Measurements from ENCODE around the gene FOCAD.

The FOCAD gene

GRCh38 chr9:20640331-20641187, 43.5 kb upstream of the FOCAD start:
- Histone ChIP-seq H3K36me3 (replicated peaks in 1 of 2; ENCODE audit: control insufficient read depth in 2 of 2, insufficient read depth in 2 of 2, low read length in 2 of 2) (no peaks in the 10 kb centered on the region), H2BK120ac (ENCODE audit: low read depth, low read length) (no peak overlapping the region), H3K27ac (replicated peaks; ENCODE audit: low read length) (no peak overlapping the region), H2BK15ac (ENCODE audit: low read length) (no peak overlapping the region), H3K23ac (ENCODE audit: low read depth, low read length, poor library complexity) (no peak overlapping the region), H3K79me1 (ENCODE audit: low read depth, low read length) (no peaks in the 10 kb centered on the region), H3K9ac (ENCODE audit: low read depth, low read length, poor library complexity) (no peak overlapping the region), H3K4me3 (ENCODE audit: low read length in 2 of 2) (no peak overlapping the region), H2AK5ac (ENCODE audit: low read depth, low read length) (no peak overlapping the region), H3K9me3 (replicated peaks in 1 of 2; ENCODE audit: control insufficient read depth in 2 of 2, insufficient read depth in 1 of 2, low read depth in 1 of 2, low read length in 2 of 2) (no peaks in the 10 kb centered on the region), H3K4me2 (ENCODE audit: insufficient read depth, low read length, poor library complexity, severe bottlenecking) (no peak overlapping the region), H3K4me1 (ENCODE audit: control insufficient read depth in 2 of 2, insufficient read depth in 1 of 2, low read depth in 1 of 2, low read length in 2 of 2) (peaks cover 0 to 7% of the 10 kb centered on the region in 2 donors), H3K4ac (ENCODE audit: low read length) (no peak overlapping the region), H2AFZ (ENCODE audit: low read length) (peak overlapping the region; percentile 33), H3K18ac (ENCODE audit: low read length) (no peak overlapping the region), H3K27me3 (ENCODE audit: control insufficient read depth in 3 of 3, insufficient read depth in 3 of 3, low read depth in 1 of 3, low read length in 3 of 3) (no peaks in the 10 kb centered on the region), H4K8ac (ENCODE audit: low read depth, low read length) (no peak overlapping the region), H2BK5ac (ENCODE audit: low read length) (no peak overlapping the region), H2BK12ac (ENCODE audit: low read length) (no peak overlapping the region), H4K91ac (ENCODE audit: low read depth, low read length, poor library complexity) (no peak overlapping the region), H3K14ac (ENCODE audit: low read length) (no peak overlapping the region)
- WGBS, 2 donors (ENCODE audit: extremely low coverage in 2 of 2, insufficient read length in 2 of 2, insufficient replicate concordance in 1 of 2), result no CpG with 5 or more reads among the region's 7 CpGs
- no peak for DNase-seq (ENCODE audit: low spot score)

GRCh38 chr9:20642045-20642444, 42.0 kb upstream of the FOCAD start:
- Histone ChIP-seq H3K9me3 (replicated peaks in 1 of 2; ENCODE audit: control insufficient read depth in 2 of 2, insufficient read depth in 1 of 2, low read depth in 1 of 2, low read length in 2 of 2) (no peaks in the 10 kb centered on the region), H3K9ac (ENCODE audit: low read depth, low read length, poor library complexity) (no peak overlapping the region), H2BK5ac (ENCODE audit: low read length) (no peak overlapping the region), H3K18ac (ENCODE audit: low read length) (no peak overlapping the region), H3K79me1 (ENCODE audit: low read depth, low read length) (no peaks in the 10 kb centered on the region), H2BK15ac (ENCODE audit: low read length) (no peak overlapping the region), H3K23ac (ENCODE audit: low read depth, low read length, poor library complexity) (no peak overlapping the region), H3K4me1 (ENCODE audit: control insufficient read depth in 2 of 2, insufficient read depth in 1 of 2, low read depth in 1 of 2, low read length in 2 of 2) (peaks cover 0 to 8% of the 10 kb centered on the region in 2 donors), H3K4me3 (ENCODE audit: low read length in 2 of 2) (no peak overlapping the region), H4K8ac (ENCODE audit: low read depth, low read length) (no peak overlapping the region), H4K91ac (ENCODE audit: low read depth, low read length, poor library complexity) (no peak overlapping the region), H2BK12ac (ENCODE audit: low read length) (no peak overlapping the region), H3K4me2 (ENCODE audit: insufficient read depth, low read length, poor library complexity, severe bottlenecking) (no peak overlapping the region), H3K27me3 (ENCODE audit: control insufficient read depth in 3 of 3, insufficient read depth in 3 of 3, low read depth in 1 of 3, low read length in 3 of 3) (no peaks in the 10 kb centered on the region), H3K14ac (ENCODE audit: low read length) (no peak overlapping the region), H3K36me3 (replicated peaks in 1 of 2; ENCODE audit: control insufficient read depth in 2 of 2, insufficient read depth in 2 of 2, low read length in 2 of 2) (no peaks in the 10 kb centered on the region), H3K4ac (ENCODE audit: low read length) (no peak overlapping the region), H2AK5ac (ENCODE audit: low read depth, low read length) (no peak overlapping the region), H2BK120ac (ENCODE audit: low read depth, low read length) (no peak overlapping the region), H2AFZ (ENCODE audit: low read length) (peak overlapping the region; percentile 31), H3K27ac (replicated peaks; ENCODE audit: low read length) (no peak overlapping the region)
- WGBS, 2 donors (ENCODE audit: extremely low coverage in 2 of 2, insufficient read length in 2 of 2, insufficient replicate concordance in 1 of 2), result no CpG with 5 or more reads among the region's 1 CpG
- no peak for DNase-seq (ENCODE audit: low spot score)

- Histone ChIP-seq H4K8ac (ENCODE audit: low read depth, low read length) (no peak overlapping the region), H3K9me3 (replicated peaks in 1 of 2; ENCODE audit: control insufficient read depth in 2 of 2, insufficient read depth in 1 of 2, low read depth in 1 of 2, low read length in 2 of 2) (no peaks in the 10 kb centered on the region), H3K14ac (ENCODE audit: low read length) (no peak overlapping the region), H2BK15ac (ENCODE audit: low read length) (no peak overlapping the region), H2BK5ac (ENCODE audit: low read length) (no peak overlapping the region), H3K36me3 (replicated peaks in 1 of 2; ENCODE audit: control insufficient read depth in 2 of 2, insufficient read depth in 2 of 2, low read length in 2 of 2) (no peaks in the 10 kb centered on the region), H2BK120ac (ENCODE audit: low read depth, low read length) (no peak overlapping the region), H2BK12ac (ENCODE audit: low read length) (no peak overlapping the region), H3K27ac (replicated peaks; ENCODE audit: low read length) (no peak overlapping the region), H3K18ac (ENCODE audit: low read length) (no peak overlapping the region), H3K79me1 (ENCODE audit: low read depth, low read length) (no peaks in the 10 kb centered on the region), H3K23ac (ENCODE audit: low read depth, low read length, poor library complexity) (no peak overlapping the region), H3K4ac (ENCODE audit: low read length) (no peak overlapping the region), H3K27me3 (ENCODE audit: control insufficient read depth in 3 of 3, insufficient read depth in 3 of 3, low read depth in 1 of 3, low read length in 3 of 3) (no peaks in the 10 kb centered on the region), H2AFZ (ENCODE audit: low read length) (no peak overlapping the region), H3K4me3 (ENCODE audit: low read length in 2 of 2) (no peak overlapping the region), H3K4me2 (ENCODE audit: insufficient read depth, low read length, poor library complexity, severe bottlenecking) (no peak overlapping the region), H2AK5ac (ENCODE audit: low read depth, low read length) (no peak overlapping the region), H3K4me1 (ENCODE audit: control insufficient read depth in 2 of 2, insufficient read depth in 1 of 2, low read depth in 1 of 2, low read length in 2 of 2) (peaks cover 0 to 6% of the 10 kb centered on the region in 2 donors), H3K9ac (ENCODE audit: low read depth, low read length, poor library complexity) (no peak overlapping the region), H4K91ac (ENCODE audit: low read depth, low read length, poor library complexity) (no peak overlapping the region)
- no CpG with 5 or more reads among the region's 3 CpGs for WGBS, 2 donors (ENCODE audit: extremely low coverage in 2 of 2, insufficient read length in 2 of 2, insufficient replicate concordance in 1 of 2)
- DNase-seq (ENCODE audit: low spot score), result no peak
Measured at GRCh38 chr9:20643660-20644059, 40.4 kb upstream of the FOCAD start.

GRCh38 chr9:20646656-20647055, 37.4 kb upstream of the FOCAD start:
- no peak overlapping the region for H2BK5ac ChIP-seq (ENCODE audit: low read length)
- H3K4me3 ChIP-seq (ENCODE audit: low read length in 2 of 2), result no peak overlapping the region
- no peak overlapping the region for H3K18ac ChIP-seq (ENCODE audit: low read length)
- H2AK5ac ChIP-seq (ENCODE audit: low read depth, low read length), result no peak overlapping the region
- DNase-seq (ENCODE audit: low spot score), result no peak
- H4K91ac ChIP-seq (ENCODE audit: low read depth, low read length, poor library complexity), result no peak overlapping the region
- no CpG with 5 or more reads among the region's 4 CpGs for WGBS, 2 donors (ENCODE audit: extremely low coverage in 2 of 2, insufficient read length in 2 of 2, insufficient replicate concordance in 1 of 2)
- no peak overlapping the region for H2AFZ ChIP-seq (ENCODE audit: low read length)
- H3K23ac ChIP-seq (ENCODE audit: low read depth, low read length, poor library complexity), result no peak overlapping the region
- H3K79me1 ChIP-seq (ENCODE audit: low read depth, low read length), result no peaks in the 10 kb centered on the region
- no peak overlapping the region for H2BK15ac ChIP-seq (ENCODE audit: low read length)
- no peak overlapping the region for H2BK120ac ChIP-seq (ENCODE audit: low read depth, low read length)
- no peaks in the 10 kb centered on the region for H3K9me3 ChIP-seq (replicated peaks in 1 of 2; ENCODE audit: control insufficient read depth in 2 of 2, insufficient read depth in 1 of 2, low read depth in 1 of 2, low read length in 2 of 2)
- peaks cover 0 to 6% of the 10 kb centered on the region in 2 donors for H3K4me1 ChIP-seq (ENCODE audit: control insufficient read depth in 2 of 2, insufficient read depth in 1 of 2, low read depth in 1 of 2, low read length in 2 of 2)
- no peak overlapping the region for H3K4ac ChIP-seq (ENCODE audit: low read length)
- no peak overlapping the region for H3K27ac ChIP-seq (replicated peaks; ENCODE audit: low read length)
- no peaks in the 10 kb centered on the region for H3K36me3 ChIP-seq (replicated peaks in 1 of 2; ENCODE audit: control insufficient read depth in 2 of 2, insufficient read depth in 2 of 2, low read length in 2 of 2)
- H3K4me2 ChIP-seq (ENCODE audit: insufficient read depth, low read length, poor library complexity, severe bottlenecking), result no peak overlapping the region
- no peak overlapping the region for H3K14ac ChIP-seq (ENCODE audit: low read length)
- no peak overlapping the region for H2BK12ac ChIP-seq (ENCODE audit: low read length)
- H4K8ac ChIP-seq (ENCODE audit: low read depth, low read length), result no peak overlapping the region
- no peaks in the 10 kb centered on the region for H3K27me3 ChIP-seq (ENCODE audit: control insufficient read depth in 3 of 3, insufficient read depth in 3 of 3, low read depth in 1 of 3, low read length in 3 of 3)
- H3K9ac ChIP-seq (ENCODE audit: low read depth, low read length, poor library complexity), result no peak overlapping the region

Data from neuronal stem cell (in vitro differentiated cells).